IMR-90 (cell line): ENCODE measurements around the gene MAML3. TPM values are rescaled to one million over a fixed set of nuclear protein-coding genes. Genes with fewer than 3 reads are reported as not detected.

ENCODE experiments used
- ATAC-seq: fragments of 200-7000 bp; cut with Tn5 transposase; 2 replicates; pipeline ENCODE4 v1.9.1; 2020; ENCODE audit warnings: low read depth, mild to moderate bottlenecking, moderate library complexity
- BruUV-seq: library from RNA; stranded (reverse); fragments of 400-500 nt; replicated peaks from 2 replicates; lab custom pipeline; 2021; lab: Mats Ljungman, UMichigan
- CTCF ChIA-PET: fragments of 300-600 bp; formaldehyde crosslinking; extraction: SDS; loops from one replicate; lab custom pipeline; 2021; ENCODE audit warnings: antibody characterized with exemption; lab: Yijun Ruan, JAX
- POLR2A ChIA-PET: fragments of 300-600 bp; sonication (Branson Sonifier 250); formaldehyde crosslinking; loops from one replicate; lab custom pipeline; 2022; ENCODE audit warnings: antibody characterized with exemption; ENCODE audit not compliant: unreplicated experiment; lab: Charles Lee
- DNase-seq: peaks from one replicate; pipeline ENCODE4 v3.0.0; 2013
- H2AFZ ChIP-seq: replicated peaks from 2 replicates; pipeline ENCODE3; 2013; ENCODE audit warnings: low read length, mild to moderate bottlenecking; ENCODE audit not compliant: poor library complexity
- H2AK5ac ChIP-seq: 2 replicates; pipeline ENCODE4 v1.6.1; 2013; ENCODE audit warnings: low read depth, low read length, inconsistent platforms
- H2AK9ac ChIP-seq: replicated peaks from 2 replicates; pipeline ENCODE3; 2013; ENCODE audit warnings: mild to moderate bottlenecking, low read depth, low read length, moderate library complexity; ENCODE audit not compliant: poor library complexity
- H2BK120ac ChIP-seq: 2 replicates; pipeline ENCODE4 v1.6.1; 2013; ENCODE audit warnings: low read depth, low read length, inconsistent platforms
- H2BK15ac ChIP-seq: 3 replicates; pipeline ENCODE4 v1.6.1; 2013; ENCODE audit warnings: low read depth, low read length, inconsistent platforms
- H2BK20ac ChIP-seq: 2 replicates; pipeline ENCODE4 v1.6.1; 2013; ENCODE audit warnings: low read depth, mild to moderate bottlenecking, inconsistent platforms, low read length, moderate library complexity
- H2BK5ac ChIP-seq: 2 replicates; pipeline ENCODE4 v1.6.1; 2013; ENCODE audit warnings: mild to moderate bottlenecking, low read depth, low read length, inconsistent platforms; ENCODE audit not compliant: poor library complexity, severe bottlenecking
- H3K14ac ChIP-seq: replicated peaks from 2 replicates; pipeline ENCODE4 v1.6.1; 2013; ENCODE audit warnings: low read depth, low read length, inconsistent platforms
- H3K18ac ChIP-seq: 2 replicates; pipeline ENCODE4 v1.6.1; 2013; ENCODE audit warnings: low read depth, low read length, control low read depth
- H3K23ac ChIP-seq: 2 replicates; pipeline ENCODE4 v1.6.1; 2013; ENCODE audit warnings: low read depth, low read length, inconsistent platforms
- H3K27ac ChIP-seq: 2 replicates; pipeline ENCODE4 v1.5.1; 2013; ENCODE audit warnings: mild to moderate bottlenecking, control low read depth, low read length; ENCODE audit not compliant: insufficient read depth
- H3K27me3 ChIP-seq: 2 replicates; pipeline ENCODE4 v1.6.1; 2013; ENCODE audit warnings: low read length; ENCODE audit not compliant: control insufficient read depth, insufficient read depth
- H3K36me3 ChIP-seq: 2 replicates; pipeline ENCODE4 v1.6.1; 2013; ENCODE audit warnings: low read length, mixed read lengths; ENCODE audit not compliant: control insufficient read depth, insufficient read depth
- H3K4ac ChIP-seq: 2 replicates; pipeline ENCODE4 v1.6.1; 2013; ENCODE audit warnings: low read depth, low read length, inconsistent platforms
- H3K4me1 ChIP-seq: 2 replicates; pipeline ENCODE4 v1.6.1; 2013; ENCODE audit warnings: low read length, mixed read lengths; ENCODE audit not compliant: control insufficient read depth, insufficient read depth
- H3K4me2 ChIP-seq: 2 replicates; pipeline ENCODE4 v1.6.1; 2013; ENCODE audit warnings: low read depth, mild to moderate bottlenecking, control low read depth, low read length, moderate library complexity
- H3K4me3 ChIP-seq: 2 replicates; pipeline ENCODE4 v1.5.1; 2013; ENCODE audit warnings: low read depth, mild to moderate bottlenecking, control low read depth, low read length, moderate library complexity; ENCODE audit not compliant: insufficient read depth
- H3K56ac ChIP-seq: 2 replicates; pipeline ENCODE4 v1.6.1; 2013; ENCODE audit warnings: low read length, inconsistent platforms; ENCODE audit not compliant: insufficient read depth; ENCODE audit errors: extremely low read depth
- H3K79me1 ChIP-seq, 2 experiments: 2 replicates each; pipeline ENCODE4 v1.6.1; 2013; ENCODE audit warnings: low read length in 2 of 2, inconsistent platforms in 1 of 2, low read depth in 1 of 2
- H3K9ac ChIP-seq: 2 replicates; pipeline ENCODE4 v1.6.1; 2013; ENCODE audit warnings: low read depth, low read length, control low read depth
- H3K9me1 ChIP-seq: 2 replicates; pipeline ENCODE4 v1.6.1; 2013; ENCODE audit warnings: low read length, inconsistent platforms; ENCODE audit not compliant: insufficient read depth
- H3K9me3 ChIP-seq: 2 replicates; pipeline ENCODE4 v1.6.1; 2013; ENCODE audit warnings: low read length; ENCODE audit not compliant: control insufficient read depth, insufficient read depth
- H4K20me1 ChIP-seq: 2 replicates; pipeline ENCODE4 v1.6.1; 2013; ENCODE audit warnings: low read length, inconsistent platforms; ENCODE audit not compliant: insufficient read depth
- H4K5ac ChIP-seq: 2 replicates; pipeline ENCODE4 v1.6.1; 2013; ENCODE audit warnings: mild to moderate bottlenecking, low read depth, low read length, control low read depth
- H4K8ac ChIP-seq, 2 experiments: 2 replicates each; pipeline ENCODE4 v1.6.1; 2013; ENCODE audit warnings: low read depth in 2 of 2, low read length in 2 of 2, control low read depth in 1 of 2, inconsistent platforms in 1 of 2
- H4K91ac ChIP-seq: 2 replicates; pipeline ENCODE4 v1.6.1; 2013; ENCODE audit warnings: low read depth, low read length, inconsistent platforms; ENCODE audit not compliant: insufficient read depth
- BHLHE40 ChIP-seq: fragments of 150-350 bp; IDR thresholded peaks from 2 replicates; pipeline ENCODE4 v1.6.1; 2016; ENCODE audit warnings: mild to moderate bottlenecking, low read depth, low read length
- FOS ChIP-seq: fragments of 150-350 bp; IDR thresholded peaks from 2 replicates; pipeline ENCODE4 v1.6.1; 2016; ENCODE audit warnings: low read depth, low read length
- MAFK ChIP-seq: IDR thresholded peaks from 2 replicates; pipeline ENCODE4 v1.6.1; 2012; ENCODE audit warnings: low read depth, low read length, improper control_type of control experiment
- RFX5 ChIP-seq: IDR thresholded peaks from 2 replicates; pipeline ENCODE4 v1.8.0; 2012; ENCODE audit warnings: low read depth, mild to moderate bottlenecking, low read length, moderate library complexity
- WGBS, 2 experiments: methylation state at CpG; one replicate each; pipeline versions ENCODE4 v1.1.5 to v1.1.7; 2013; ENCODE audit warnings: missing lambda C conversion rate in 2 of 2; ENCODE audit not compliant: insufficient read length in 1 of 2; ENCODE audit errors: extremely low coverage in 2 of 2; 5-methylcytosine and 5-hydroxymethylcytosine counted together
- dilution Hi-C: fragments of 300-500 bp; cut with HindIII; formaldehyde crosslinking; loops from one replicate; pipeline ENCODE4 v1.14.3; 2018; ENCODE audit warnings: low sequenced_read_pairs; ENCODE audit not compliant: unreplicated experiment
- in situ Hi-C: fragments of 300-500 bp; cut with MboI; formaldehyde crosslinking; loops from 3 replicates; pipeline ENCODE4 v1.14.3; 2019; ENCODE audit warnings: low sequenced_read_pairs, inconsistent platforms, mixed read lengths
- intact Hi-C: fragments of 100-400 bp; cut with micrococcal nuclease; formaldehyde crosslinking; loops from 2 replicates; pipeline ENCODE4 v1.10.0; 2022
- polyA plus RNA-seq, 3 experiments: library from polyadenylated mRNA; depleted of rRNA; stranded (reverse); fragments of >200 nt; gene quantifications; 2 replicates each; pipeline ENCODE4 v1.2.3, GENCODE V29; 2012; ENCODE audit warnings: low replicate concordance in 1 of 3
- total RNA-seq: library from RNA; depleted of rRNA; stranded (reverse); fragments of >200 nt; gene quantifications from 2 replicates; pipeline ENCODE4 v1.2.3, GENCODE V29; 2012

Gene MAML3
- total and polyA plus RNA-seq, 2 of the 4 experiments (the other 2 are of a cell fraction), result 0.90 to 1.7 TPM

DNA sequence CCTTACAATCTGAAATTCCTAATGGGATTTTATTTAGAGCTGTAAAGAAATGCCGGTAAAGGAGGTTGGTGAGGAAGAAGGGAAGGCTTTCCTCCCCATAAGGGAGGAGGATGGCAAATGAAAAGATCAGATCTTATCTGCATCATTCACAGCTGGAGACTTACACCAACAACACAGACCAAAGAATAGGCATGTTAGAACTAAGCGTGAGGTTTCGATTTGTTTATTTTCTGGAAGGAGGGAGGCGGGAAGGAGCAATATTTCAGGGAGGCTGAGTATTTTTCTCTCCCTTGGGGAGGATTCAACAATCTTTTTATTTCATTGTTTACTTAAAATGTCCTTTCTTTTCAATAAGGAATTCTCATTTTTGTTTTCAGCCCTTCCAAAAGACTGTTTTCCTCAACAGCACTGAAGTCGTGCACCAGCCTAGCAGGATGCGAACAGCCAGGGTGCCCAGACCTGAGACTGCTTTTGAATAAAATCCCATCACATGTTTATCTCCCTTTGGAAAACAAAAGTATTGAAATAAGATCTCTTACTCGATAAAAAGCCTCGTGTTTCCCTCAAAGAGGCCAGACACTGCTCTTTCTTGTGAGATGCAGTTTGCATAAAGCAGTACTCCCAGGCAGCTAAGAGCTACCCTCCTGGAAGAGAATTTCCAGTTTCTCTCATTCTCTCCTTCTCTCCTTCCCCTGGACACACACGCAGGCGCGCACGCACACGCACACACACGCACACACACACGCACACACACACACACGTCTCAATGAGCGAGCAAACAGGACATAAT, 252.3 kb downstream of the MAML3 start:
- Histone ChIP-seq H3K9me3 (peaks cover 2% of the 10 kb centered on the region), H4K8ac (peak overlapping the region; percentile 29 to 59; a peak in 3 of 4 replicates), H3K9me1 (no peaks in the 10 kb centered on the region), H3K27me3 (no peaks in the 10 kb centered on the region), H3K14ac (peak overlapping the region; percentile 35; the same call in 1 of the 2 replicates), H3K4me1 (peaks cover 4% of the 10 kb centered on the region), H3K4me2 (peak overlapping the region; percentile 85), H2BK5ac (no peak overlapping the region), H4K91ac (no peak overlapping the region), H2AK5ac (no peak overlapping the region), H3K4ac (peak overlapping the region; percentile 22; the same call in 1 of the 2 replicates), H2BK20ac (peak overlapping the region; percentile 14; the same call in 1 of the 2 replicates), H3K36me3 (no peaks in the 10 kb centered on the region), H2BK120ac (peak overlapping the region; percentile 41; the same call in 1 of the 2 replicates), H2AK9ac (no peak overlapping the region), H2BK15ac (no peak overlapping the region), H3K23ac (peak overlapping the region; percentile 92), H4K5ac (peak overlapping the region; percentile 19; the same call in 1 of the 2 replicates), H3K18ac (peak overlapping the region; percentile 1; the same call in 1 of the 2 replicates), H3K4me3 (peak overlapping the region; percentile 38), H3K27ac (peak overlapping the region; percentile 26; the same call in 1 of the 2 replicates), H3K56ac (no peak overlapping the region), H3K79me1 (peaks cover 0 to 4% of the 10 kb centered on the region in 2 experiments; a peak in 1 of 4 replicates), H3K9ac (peak overlapping the region; percentile 22), H2AFZ (peak overlapping the region; percentile 72), H4K20me1 (no peaks in the 10 kb centered on the region)
- intact Hi-C loops (loop anchor here (5.0 to 10.0 kb wide), 4 partner anchors 101 to 353 kb away; partner anchors contain the start of gene MAML3), in situ Hi-C loops (no loop called here), dilution Hi-C loops (no loop called here)
- DNase-seq (peak; percentile 44), ATAC-seq (peak; percentile 68)
- TF ChIP-seq RFX5, result no peak
- no peak for TF ChIP-seq MAFK
- no peak for TF ChIP-seq FOS
- 0 out of 2 replicates have a peak, but pooled peaks have one; percentile 3 for TF ChIP-seq BHLHE40
- POLR2A ChIA-PET, result no interaction called here
- BruUV-seq, result no TSS peak
- CTCF ChIA-PET, result interaction anchor here (0.6 kb wide), 1 partner anchor 9 kb away, joined by 3 read pairs; no protein-coding TSS in a partner anchor
- 8% methylated on average over 7 of the region's 17 CpGs; no CpG with 5 or more reads in 1 of the 2 experiments for WGBS, 2 experiments
